Right lobe of liver (tissue), 6 donors: ENCODE measurements around the gene DPYD. TPM values are rescaled to one million over a fixed set of nuclear protein-coding genes. Genes with fewer than 3 reads are reported as not detected.

Experiments used
- ATAC-seq, 4 donors: fragments of 200-7000 bp; cut with Tn5 transposase; one replicate each; pipeline ENCODE4 v1.9.1; 2020; ENCODE audit warnings: mild to moderate bottlenecking in 4 of 4, moderate library complexity in 4 of 4
- DNase-seq, 3 donors: peaks; one replicate each; pipeline ENCODE4 v3.0.0-alpha.2; 2020
- H3K27ac ChIP-seq, 3 donors: fragments of 200-600 bp; one replicate each; pipeline ENCODE4 v1.8.0; 2022
- H3K27me3 ChIP-seq, 2 donors: fragments of 200-600 bp; one replicate each; pipeline ENCODE4 v1.8.0; 2022
- H3K36me3 ChIP-seq, 4 donors: fragments of 200-600 bp; sonication (generic) in 1 of 4; one replicate each; pipeline versions ENCODE4 v1.5.1 to v1.8.0; 2017 to 2022; ENCODE audit warnings: control low read depth in 1 of 4
- H3K4me1 ChIP-seq, 4 donors: fragments of 200-600 bp; sonication (generic) in 1 of 4; one replicate each; pipeline versions ENCODE4 v1.5.1 to v1.8.0; 2017 to 2022; ENCODE audit warnings: control low read depth in 1 of 4
- H3K4me3 ChIP-seq, 3 donors: fragments of 200-600 bp; one replicate each; pipeline ENCODE4 v1.8.0; 2022
- H3K9me3 ChIP-seq, 4 donors: fragments of 200-600 bp; sonication (generic) in 1 of 4; one replicate each; pipeline versions ENCODE4 v1.5.1 to v1.8.0; 2017 to 2022; ENCODE audit warnings: control low read depth in 1 of 4
- CTCF ChIP-seq, 4 donors: fragments of 200-600 bp in 3 of 4; fragments of 450-650 bp in 1 of 4; IDR thresholded peaks; one replicate each; pipeline versions ENCODE4 v1.5.1 to v1.8.0; 2016 to 2022; ENCODE audit warnings: antibody characterized with exemption in 4 of 4, mild to moderate bottlenecking in 2 of 4
- POLR2A ChIP-seq: fragments of 450-650 bp; IDR thresholded peaks from one replicate; pipeline ENCODE4 v1.6.1; 2017; ENCODE audit warnings: antibody characterized with exemption, mild to moderate bottlenecking
- WGBS: methylation state at CpG from one replicate; pipeline ENCODE4 v1.1.6; 2018; ENCODE audit warnings: low coverage, low lambda C conversion rate; ENCODE audit not compliant: insufficient coverage; ENCODE audit errors: missing lambda C conversion rate; 5-methylcytosine and 5-hydroxymethylcytosine counted together
- intact Hi-C, 2 donors: fragments of 100-400 bp; cut with DNase I; formaldehyde crosslinking; loops; one replicate each; pipeline versions ENCODE4 v1.11.2 to v1.14.1; 2022
- total RNA-seq, 6 experiments: library from RNA; depleted of rRNA in 2 of 6; stranded (reverse); fragments of >200 nt in 2 of 6; fragmentation: NEBNext Ultra II Directional in 3 of 6; extraction: Animal tissue kit (Norgen Biotek cat#: 25700) in 3 of 6; gene quantifications; one replicate each; pipeline versions ENCODE4 v1.1.0 to v1.2.4, GENCODE V29; 2016 to 2023
- donor health status: DM: no; HTN: yes; CAD: no.
- donor health status: DM: no; HTN: no; CAD: no.
- donor health status: DM: no; HTN: no; CAD: no.
- donor health status: DM: no; HTN: yes; CAD: no.
- donor health status: DM: no; HTN: yes; CAD: no.

The DPYD gene
- total RNA-seq, 6 experiments from 2014 or later = 25.2 to 74.4 (median 40.0) TPM

GRCh38 chr1:97560714-97561113 is 360.1 kb downstream of the DPYD start:
- WGBS = 98% methylated on average over 4 of the region's 4 CpGs
- intact Hi-C loops = no loop called here
- no peaks in the 10 kb centered on the region for H3K27me3 ChIP-seq

GRCh38 chr1:97553971-97554370 is 366.9 kb downstream of the DPYD start:
- H3K27me3 ChIP-seq = no peaks in the 10 kb centered on the region
- no peak for ATAC-seq
- intact Hi-C loops = no loop called here
- WGBS = 93% methylated on average over 2 of the region's 2 CpGs
- DNase-seq = no peak
- H3K36me3 ChIP-seq = peaks cover 0 to 6% (median 0%) of the 10 kb centered on the region in 4 donors
- no peaks in the 10 kb centered on the region for H3K9me3 ChIP-seq
- H3K4me1 ChIP-seq = no peaks in the 10 kb centered on the region
- H3K4me3 ChIP-seq = no peak overlapping the region
- no peak for TF ChIP-seq POLR2A
- no peak for TF ChIP-seq CTCF (IDR thresholded peaks at IDR 0.05)
- no peak overlapping the region for H3K27ac ChIP-seq

More at GRCh38 chr1:97560714-97561113, 360.1 kb downstream of the DPYD start:
- DNase-seq (no peak), ATAC-seq (no peak)
- Histone ChIP-seq H3K36me3 (peaks cover 0 to 5% (median 0%) of the 10 kb centered on the region in 4 donors), H3K27ac (no peak overlapping the region), H3K4me1 (no peaks in the 10 kb centered on the region), H3K4me3 (no peak overlapping the region), H3K9me3 (no peaks in the 10 kb centered on the region)
- no peak for TF ChIP-seq CTCF (IDR thresholded peaks at IDR 0.05)

- H3K36me3 ChIP-seq = peaks cover 0 to 11% (median 0%) of the 10 kb centered on the region in 4 donors
- no peaks in the 10 kb centered on the region for H3K4me1 ChIP-seq
- H3K27ac ChIP-seq = no peak overlapping the region
- H3K9me3 ChIP-seq = no peaks in the 10 kb centered on the region
- intact Hi-C loops = no loop called here
- no peaks in the 10 kb centered on the region for H3K27me3 ChIP-seq
- no peak overlapping the region for H3K4me3 ChIP-seq
- ATAC-seq (no peak), DNase-seq (no peak)
- TF ChIP-seq POLR2A = no peak
- TF ChIP-seq CTCF (IDR thresholded peaks at IDR 0.05) = peak in 1 of 4 donors; percentile 9
- WGBS = 94% methylated on average over 1 of the region's 1 CpG
Measured at GRCh38 chr1:97551113-97551512, 369.7 kb downstream of the DPYD start.

GRCh38 chr1:97545446-97545845 is 375.4 kb downstream of the DPYD start:
- ATAC-seq (no peak), DNase-seq (no peak)
- no peak for TF ChIP-seq POLR2A
- TF ChIP-seq CTCF (IDR thresholded peaks at IDR 0.05) = no peak
- H3K27me3 ChIP-seq = no peaks in the 10 kb centered on the region
- intact Hi-C loops = no loop called here
- H3K36me3 ChIP-seq = peaks cover 0 to 11% (median 0%) of the 10 kb centered on the region in 4 donors
- H3K4me1 ChIP-seq = peaks cover 0 to 8% (median 0%) of the 10 kb centered on the region in 4 donors
- 88% methylated on average over 4 of the region's 4 CpGs for WGBS
- H3K27ac ChIP-seq = no peak overlapping the region
- no peaks in the 10 kb centered on the region for H3K9me3 ChIP-seq
- H3K4me3 ChIP-seq = no peak overlapping the region
